ENCODE results near the gene XNDC1N.
"Not testable (repeated sequence)": the region's sequence is repeated elsewhere in the genome, so short reads cannot be mapped to it uniquely, and the experiment has no call there.

Gene XNDC1N

DNA sequence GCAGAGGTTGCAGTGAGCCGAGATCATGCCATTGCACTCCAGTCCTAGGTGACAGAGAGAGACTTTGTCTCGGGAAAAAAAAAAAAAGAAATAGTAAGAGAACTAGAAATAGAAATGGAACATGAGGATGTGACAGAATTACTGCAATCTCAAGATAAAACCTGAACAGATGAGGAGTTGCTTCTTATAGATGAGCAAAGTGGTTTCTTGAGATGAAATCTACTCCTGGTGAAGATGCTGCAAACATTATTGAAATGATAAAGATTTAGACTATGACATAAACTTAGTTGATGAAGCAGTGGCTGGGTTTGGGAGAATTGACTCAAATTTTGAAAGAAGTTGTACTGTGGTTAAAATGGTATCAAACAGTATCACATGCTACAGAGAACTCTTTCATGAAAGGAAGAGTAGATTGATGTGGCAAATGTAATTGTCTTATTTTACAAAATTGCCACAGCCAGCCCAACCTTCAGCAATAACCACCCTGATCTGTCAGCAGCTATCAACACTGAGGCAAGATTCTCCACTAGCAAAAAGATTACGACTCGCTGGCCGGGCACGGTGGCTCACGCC is 13.7 kb downstream of the XNDC1N start:
- Histone ChIP-seq H3K27ac (no peak overlapping the region), H3K4me3 (ENCODE audit: low read depth, low read length) (no peak overlapping the region), H3K36me3 (replicated peaks) (peaks cover 6% of the 10 kb centered on the region), H3K27me3 (replicated peaks) (no peaks in the 10 kb centered on the region)
- in situ Hi-C loops (cut with HindIII; ENCODE audit: low pct_ligation_motif_present, low sequenced_read_pairs): no loop called here
- DNase-seq: no peak
- no peak for TF ChIP-seq CTCF (IDR thresholded peaks at IDR 0.05; ENCODE audit: low read depth, low read length, missing control alignments)

DNA sequence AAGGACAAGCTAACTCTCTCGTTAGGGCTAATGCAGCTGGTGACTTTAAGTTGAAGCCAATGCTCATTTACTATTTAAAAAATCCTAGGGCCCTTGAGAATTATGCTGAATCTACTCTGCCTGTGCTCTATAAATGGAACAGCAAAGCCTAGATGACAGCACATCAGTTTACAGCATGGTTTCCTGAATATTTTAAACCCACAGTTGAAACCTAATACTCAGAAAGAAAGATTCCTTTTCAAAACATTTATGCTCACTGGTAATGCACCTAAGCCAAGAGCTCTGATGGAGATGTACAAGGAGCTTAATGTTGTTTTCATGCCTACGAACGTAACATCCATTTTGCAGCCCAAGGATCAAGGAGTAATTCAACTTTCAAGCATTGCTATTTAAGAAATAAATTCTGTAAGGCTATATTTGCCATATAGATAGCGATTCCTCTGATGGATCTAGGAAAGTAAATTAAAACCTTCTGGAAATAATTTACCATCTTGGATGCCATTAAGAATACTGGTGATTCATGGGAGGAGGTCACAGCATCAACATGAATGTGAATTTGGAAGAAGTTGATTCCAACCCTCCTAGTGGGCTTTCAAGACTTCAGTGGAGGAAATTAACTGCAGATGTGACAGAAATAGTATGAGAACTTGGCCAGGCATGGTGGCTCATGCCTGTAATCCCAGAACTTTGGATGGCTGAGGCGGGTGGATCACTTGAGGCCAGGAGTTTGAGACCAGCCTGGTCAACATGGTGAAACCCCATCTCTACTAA is 14.5 kb downstream of the XNDC1N start:
- in situ Hi-C loops (cut with HindIII; ENCODE audit: low pct_ligation_motif_present, low sequenced_read_pairs): no loop called here
- Histone ChIP-seq H3K4me3 (ENCODE audit: low read depth, low read length) (no peak overlapping the region), H3K36me3 (replicated peaks) (peaks cover 6% of the 10 kb centered on the region), H3K27me3 (replicated peaks) (no peaks in the 10 kb centered on the region), H3K27ac (no peak overlapping the region)
- no peak for DNase-seq
- no peak for TF ChIP-seq CTCF (IDR thresholded peaks at IDR 0.05; ENCODE audit: low read depth, low read length, missing control alignments)

DNA sequence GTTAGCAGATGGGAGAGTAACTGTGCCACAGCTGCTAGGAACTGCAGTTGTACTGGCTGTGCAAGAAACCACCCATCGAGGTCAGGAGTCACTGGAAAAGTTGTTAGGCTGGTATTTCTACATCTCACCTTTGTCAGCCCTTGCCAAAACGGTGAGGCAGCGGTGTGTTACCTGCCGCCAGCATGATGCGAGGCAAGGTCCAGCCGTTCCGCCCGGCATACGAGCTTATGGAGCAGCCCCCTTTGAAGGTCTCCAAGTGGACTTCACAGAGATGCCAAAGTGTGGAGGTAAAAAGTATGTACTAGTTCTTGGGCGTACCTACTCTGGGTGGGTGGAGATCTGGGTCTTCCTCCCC is 16.4 kb downstream of the XNDC1N start:
- H3K27ac ChIP-seq; DNase-seq; H3K4me3 ChIP-seq (ENCODE audit: low read depth, low read length); H3K27me3 ChIP-seq (replicated peaks); H3K36me3 ChIP-seq (replicated peaks); in situ Hi-C loops (cut with HindIII; ENCODE audit: low pct_ligation_motif_present, low sequenced_read_pairs): not testable (repeated sequence)

- H3K27ac ChIP-seq; in situ Hi-C loops (cut with HindIII; ENCODE audit: low pct_ligation_motif_present, low sequenced_read_pairs); H3K27me3 ChIP-seq (replicated peaks); H3K36me3 ChIP-seq (replicated peaks); H3K4me3 ChIP-seq (ENCODE audit: low read depth, low read length): not testable (repeated sequence)
- DNase-seq: peak; percentile 32
- peak; percentile 15 for TF ChIP-seq CTCF (IDR thresholded peaks at IDR 0.05; ENCODE audit: low read depth, low read length, missing control alignments)
Observed at GRCh38 chr11:71911321-71911985, 16.9 kb downstream of the XNDC1N start.

DNA sequence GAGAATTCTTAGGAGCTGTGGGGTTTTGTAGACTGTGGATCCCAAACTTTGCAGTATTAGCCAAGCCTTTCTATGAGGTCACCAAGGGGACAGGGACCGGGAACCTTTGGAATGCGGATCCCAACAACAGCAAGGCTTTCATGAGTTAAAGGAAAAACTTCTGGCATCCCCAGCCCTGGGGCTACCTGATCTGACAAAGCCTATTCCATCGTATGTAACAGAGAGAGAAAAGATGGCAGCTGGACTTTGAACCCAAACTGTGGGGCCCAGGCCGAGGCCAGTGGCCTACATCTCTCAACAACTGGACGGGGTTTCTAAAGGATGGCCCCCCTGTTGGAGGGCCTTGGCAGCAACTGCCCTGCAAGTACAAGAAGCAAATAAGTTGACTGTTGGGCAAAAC is 17.6 kb downstream of the XNDC1N start:
- H3K27ac ChIP-seq; H3K27me3 ChIP-seq (replicated peaks); H3K36me3 ChIP-seq (replicated peaks); H3K4me3 ChIP-seq (ENCODE audit: low read depth, low read length); DNase-seq; in situ Hi-C loops (cut with HindIII; ENCODE audit: low pct_ligation_motif_present, low sequenced_read_pairs): not testable (repeated sequence)

DNA sequence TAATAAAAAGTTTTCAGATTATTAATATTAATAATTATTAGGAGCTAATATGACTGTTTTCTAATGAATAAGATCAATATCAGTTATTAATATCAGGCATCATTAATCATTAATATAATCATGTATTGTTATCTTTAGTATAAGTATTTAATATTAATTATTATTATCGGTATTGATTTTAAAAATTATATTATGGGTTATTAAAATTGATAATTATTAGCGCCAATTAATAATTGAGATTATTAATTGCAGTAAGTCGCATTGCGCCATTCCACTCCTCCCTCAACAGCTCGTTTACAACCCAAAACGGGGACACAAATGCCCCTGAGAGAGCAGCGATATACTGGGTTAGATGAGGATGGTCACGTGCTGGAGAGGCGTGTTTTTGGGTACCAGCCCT is 20.2 kb downstream of the XNDC1N start:
- DNase-seq: no peak
- Histone ChIP-seq H3K27me3 (replicated peaks) (no peaks in the 10 kb centered on the region), H3K27ac (no peak overlapping the region), H3K36me3 (replicated peaks) (no peaks in the 10 kb centered on the region), H3K4me3 (ENCODE audit: low read depth, low read length) (no peak overlapping the region)
- in situ Hi-C loops (cut with HindIII; ENCODE audit: low pct_ligation_motif_present, low sequenced_read_pairs): no loop called here
- TF ChIP-seq CTCF (IDR thresholded peaks at IDR 0.05; ENCODE audit: low read depth, low read length, missing control alignments): no peak

GRCh38 chr11:71901137-71901536 is 27.3 kb downstream of the XNDC1N start:
- in situ Hi-C loops (cut with HindIII; ENCODE audit: low pct_ligation_motif_present, low sequenced_read_pairs); H3K27ac ChIP-seq; H3K4me3 ChIP-seq (ENCODE audit: low read depth, low read length); H3K36me3 ChIP-seq (replicated peaks); H3K27me3 ChIP-seq (replicated peaks): not testable (repeated sequence)
- peak; percentile 69 for DNase-seq

Data from brain microvascular endothelial cell (primary cell).